ENCODE results near the gene EDARADD.
"Not testable (repeated sequence)": the region's sequence is repeated elsewhere in the genome, so short reads cannot be mapped to it uniquely, and the experiment has no call there.

Gene EDARADD

GRCh38 chr1:236491469-236492136, 97.5 kb downstream of the EDARADD start:
- no peak for DNase-seq

DNA sequence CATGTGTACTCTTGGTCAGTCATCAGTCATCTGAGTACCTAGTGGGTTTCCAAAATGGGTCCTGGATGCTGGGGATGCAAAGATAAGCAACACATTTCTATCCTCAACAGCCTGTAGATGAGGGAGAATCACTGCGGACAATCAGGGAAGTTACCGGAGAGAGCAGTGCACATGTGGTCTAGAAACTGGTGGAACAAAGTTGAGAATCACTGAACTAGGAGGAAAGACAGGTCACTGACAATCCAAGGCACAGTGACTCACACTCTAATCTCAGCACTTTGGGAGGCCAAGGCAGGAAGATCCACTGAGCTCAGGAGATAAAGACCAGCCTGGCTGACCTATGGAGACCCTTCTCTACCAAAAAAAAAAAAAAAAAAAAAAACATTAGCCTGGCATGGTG, 98.3 kb downstream of the EDARADD start:
- no peak for DNase-seq

DNA sequence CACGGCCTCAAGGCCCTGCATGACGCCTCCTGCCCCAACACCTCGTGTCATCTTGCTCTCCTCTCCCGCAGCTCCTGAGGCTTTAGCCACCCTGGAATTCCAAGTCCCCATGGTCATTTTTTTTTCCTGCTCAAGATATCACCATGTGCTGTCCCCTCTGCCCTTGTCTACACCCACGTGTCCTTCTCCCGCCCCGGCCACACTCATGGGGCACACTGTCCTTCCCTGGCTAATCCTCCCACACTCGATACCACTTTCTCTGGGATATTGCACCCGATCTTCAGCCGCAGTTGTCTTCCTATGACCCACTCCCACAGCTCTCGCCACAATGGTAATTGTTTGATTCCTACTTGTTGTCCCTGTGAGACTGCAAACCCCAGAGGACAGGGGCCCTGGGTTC, 100.0 kb downstream of the EDARADD start:
- no peak for DNase-seq

DNA sequence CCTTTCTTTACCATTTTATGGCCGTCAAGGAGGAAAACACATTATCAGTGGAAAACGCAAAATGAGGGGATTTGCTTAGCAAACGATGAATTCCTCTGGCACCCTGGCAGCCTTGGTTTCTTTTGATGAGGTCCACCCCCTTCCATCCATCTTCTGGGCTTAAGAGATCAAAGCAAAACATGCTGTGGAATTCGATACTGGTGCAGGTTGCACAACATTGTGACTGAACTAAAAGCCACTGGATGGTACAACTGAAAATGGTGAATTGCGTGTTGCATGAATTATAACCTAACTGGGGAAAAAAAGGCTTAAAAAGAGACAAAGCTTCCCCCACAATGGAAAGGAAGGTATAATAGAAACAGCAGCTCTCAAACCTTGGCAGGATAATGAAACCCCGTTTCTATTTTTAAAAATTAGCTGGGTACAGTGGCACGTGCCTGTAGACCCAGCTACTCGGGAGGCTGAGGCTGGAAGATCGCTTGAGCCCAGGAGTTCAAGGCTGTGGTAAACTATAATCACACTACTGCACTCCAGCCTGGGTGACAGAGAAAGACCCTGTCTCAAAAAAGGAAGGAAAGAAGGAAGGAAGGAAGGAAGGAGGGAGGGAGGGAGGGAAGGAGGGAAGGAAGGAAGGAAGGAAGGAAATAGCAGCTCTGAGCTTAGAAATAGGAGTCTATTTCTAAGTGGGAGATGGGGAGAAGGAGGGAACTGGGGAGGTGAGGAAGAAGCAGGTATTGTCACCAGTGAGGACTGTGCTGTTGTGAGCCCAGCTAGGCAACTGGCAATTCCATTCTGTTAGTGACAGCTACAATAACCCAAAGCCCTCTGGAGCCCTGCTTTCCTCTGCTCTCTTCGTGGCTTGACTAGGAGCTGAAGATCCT, 100.7 kb downstream of the EDARADD start:
- no peak for DNase-seq

DNA sequence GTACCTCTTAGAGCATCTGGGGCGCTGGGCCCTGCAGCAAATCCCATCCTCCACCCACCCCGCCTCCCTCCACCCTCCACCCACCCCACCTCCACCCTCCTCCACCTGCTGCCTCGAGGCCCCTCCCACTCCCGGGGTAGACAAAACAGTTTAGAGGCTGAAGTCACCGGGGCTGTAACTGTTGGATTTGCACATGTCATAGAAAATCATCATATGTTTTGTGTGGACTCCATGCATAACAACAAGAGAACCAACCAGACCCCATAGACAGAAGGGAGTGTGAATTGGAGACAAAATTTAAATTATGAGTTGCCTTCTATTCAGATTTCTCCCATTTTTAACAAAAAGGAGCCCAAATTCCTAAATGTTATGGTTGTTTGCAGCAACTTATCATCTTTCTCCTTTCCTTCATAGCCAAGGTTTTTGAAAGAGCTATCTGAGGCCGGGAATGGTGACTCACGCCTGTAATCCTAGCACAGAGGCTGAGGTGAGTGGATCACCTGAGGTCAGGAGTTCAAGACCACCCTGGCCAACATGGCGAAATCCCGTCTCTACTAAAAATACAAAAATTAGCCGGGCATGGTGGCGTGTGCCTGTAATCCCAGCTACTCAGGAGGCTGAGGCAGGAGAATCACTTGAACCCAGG, 101.5 kb downstream of the EDARADD start:
- no peak for DNase-seq

GRCh38 chr1:236497908-236498307, 103.8 kb downstream of the EDARADD start:
- no peak for DNase-seq

DNA sequence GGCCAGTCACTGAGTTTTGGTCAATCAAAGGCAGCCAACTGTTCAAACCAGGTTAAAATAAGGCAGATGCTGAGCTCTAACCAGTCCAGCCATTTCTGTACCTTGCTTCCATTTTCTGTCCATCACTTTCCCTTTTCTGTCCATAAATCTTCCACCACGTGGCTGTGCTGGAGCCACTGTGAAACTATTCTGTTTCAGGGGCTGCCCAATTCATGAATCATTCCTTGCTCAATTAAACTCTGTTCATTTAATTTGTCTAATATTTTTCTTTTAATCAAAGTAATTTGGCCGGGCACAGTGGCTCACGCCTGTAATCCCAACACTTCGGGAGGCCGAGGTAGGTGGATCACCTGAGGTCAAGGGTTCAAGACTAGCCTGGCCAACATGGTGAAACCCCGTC, 107.0 kb downstream of the EDARADD start:
- no peak for DNase-seq

- DNase-seq, result no peak
Observed at GRCh38 chr1:236502579-236502971, 108.5 kb downstream of the EDARADD start.

- no peak for DNase-seq
Observed at GRCh38 chr1:236502972-236503639, 109.0 kb downstream of the EDARADD start.

GRCh38 chr1:236504338-236504737, 110.3 kb downstream of the EDARADD start:
- not testable (repeated sequence) for DNase-seq

DNA sequence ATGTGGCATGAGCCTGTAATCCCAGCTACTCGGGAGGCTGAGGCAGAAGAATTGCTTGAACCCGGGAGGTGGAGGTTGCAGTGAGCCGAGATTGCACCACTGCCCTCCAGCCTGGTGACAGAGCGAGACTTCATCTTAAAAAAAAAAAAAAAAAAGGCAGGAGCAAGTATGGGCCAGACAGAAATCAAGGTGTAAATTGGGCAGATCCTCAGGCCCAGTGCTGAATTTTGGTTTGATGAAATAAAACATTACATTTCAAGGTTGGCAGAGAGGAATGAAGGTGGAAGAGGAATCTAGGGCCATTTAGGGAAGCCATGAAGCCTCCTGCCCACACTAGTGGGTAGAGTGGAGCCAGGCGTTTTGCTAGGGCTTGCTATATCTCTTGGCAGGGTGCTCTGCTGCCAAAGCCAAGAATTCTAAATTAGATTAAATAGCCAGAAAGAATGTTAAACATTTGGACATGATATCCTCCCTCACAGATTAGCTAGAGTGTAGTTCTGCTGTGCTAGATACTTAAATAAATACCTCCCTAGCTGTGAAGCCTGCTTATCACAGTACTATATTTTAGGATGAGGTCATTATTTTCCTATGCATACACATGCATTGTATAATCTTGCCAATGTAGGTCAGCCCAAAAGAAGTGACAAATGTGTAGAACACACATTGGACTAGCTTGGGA, 113.1 kb downstream of the EDARADD start:
- DNase-seq, result no peak

DNA sequence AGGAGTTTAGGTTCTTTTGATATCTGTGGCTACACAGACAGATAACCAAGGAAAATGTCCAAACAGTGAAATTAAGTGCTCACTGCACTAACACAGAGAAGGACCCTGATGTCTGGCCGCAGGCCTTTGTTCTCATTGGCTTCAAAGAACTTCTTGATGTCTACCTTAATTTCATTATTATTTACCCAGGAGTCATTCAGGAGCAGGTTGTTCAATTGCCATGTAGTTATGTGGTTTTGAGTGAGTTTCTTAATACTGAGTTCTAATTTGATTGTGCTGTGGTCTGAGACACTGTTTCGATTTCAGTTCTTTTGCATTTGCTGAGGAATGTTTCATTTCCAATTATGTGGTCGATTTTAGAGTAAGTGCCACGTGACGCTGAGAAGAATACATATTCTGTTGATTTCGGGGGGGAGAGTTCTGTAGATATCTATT, 114.5 kb downstream of the EDARADD start:
- DNase-seq, result no peak

- DNase-seq, result no peak
Observed at GRCh38 chr1:236509203-236509602, 115.1 kb downstream of the EDARADD start.

DNA sequence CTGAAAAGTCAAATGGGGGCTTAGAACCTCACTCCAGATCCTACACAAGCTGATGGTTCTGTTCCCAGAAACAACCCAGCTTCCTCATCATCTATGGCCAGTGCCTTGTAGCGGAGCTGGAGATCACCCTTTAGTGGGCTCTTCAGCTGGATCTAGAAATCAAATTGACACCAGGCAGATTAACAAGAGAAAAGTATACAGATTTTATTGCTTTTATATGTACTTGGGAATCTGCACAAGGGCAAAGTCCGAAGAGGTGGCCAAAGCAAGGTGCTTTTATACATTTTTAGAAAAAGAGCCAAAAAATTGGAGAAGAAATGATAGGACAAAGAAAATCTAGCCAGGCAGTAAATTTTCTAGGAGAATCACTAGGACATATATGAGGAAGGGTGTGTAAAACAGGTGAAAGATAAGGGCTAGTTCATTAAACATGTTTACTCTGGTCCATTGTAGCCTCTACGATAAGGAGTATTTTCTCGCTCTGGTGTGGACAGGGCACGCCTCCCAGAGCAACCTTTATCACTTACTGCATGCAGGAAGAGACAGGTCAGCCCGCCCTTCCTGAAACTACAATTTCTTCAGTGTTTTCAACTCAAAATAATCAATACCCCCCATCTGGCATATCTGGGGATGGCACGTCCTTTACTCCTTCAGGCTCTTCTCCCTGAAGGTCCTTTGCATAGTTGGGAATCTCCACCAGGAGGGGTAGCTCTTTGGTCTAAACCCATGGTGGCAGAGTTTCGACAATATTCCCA, 115.7 kb downstream of the EDARADD start:
- DNase-seq, result no peak

DNA sequence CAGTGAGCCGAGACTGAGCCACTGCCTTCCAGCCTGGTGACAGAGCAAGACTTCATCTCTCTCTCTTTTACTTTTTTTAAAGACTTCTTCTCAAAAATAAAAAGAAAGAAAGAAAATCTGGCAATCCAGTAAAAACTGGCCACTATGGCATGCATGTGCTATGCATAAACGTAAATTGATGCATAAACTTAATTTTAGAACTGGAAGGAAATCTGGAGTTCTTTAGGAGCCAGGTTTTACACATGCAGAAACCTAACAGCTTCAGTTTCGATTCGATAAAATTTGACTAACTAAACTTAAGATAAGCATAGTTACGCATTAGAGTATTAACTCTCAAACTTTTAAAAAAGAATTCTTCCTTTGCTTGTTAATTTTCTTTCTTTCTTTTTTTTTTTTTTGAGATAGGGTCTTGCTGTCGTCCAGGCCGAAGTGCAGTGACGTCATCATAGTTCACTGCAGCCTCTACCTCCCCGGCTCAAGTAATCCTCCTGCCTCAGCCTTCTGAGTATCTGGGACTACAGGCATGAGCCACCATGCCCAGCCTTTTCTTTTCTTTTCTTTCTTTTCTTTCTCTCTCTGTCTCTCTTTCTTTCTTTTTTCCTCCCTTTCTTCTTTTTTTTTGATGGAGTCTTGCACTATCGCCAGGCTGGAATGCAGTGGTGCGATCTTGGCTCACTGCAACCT, 117.8 kb downstream of the EDARADD start:
- no peak for DNase-seq

GRCh38 chr1:236514703-236515442, 120.8 kb downstream of the EDARADD start:
- no peak for DNase-seq

GRCh38 chr1:236515443-236515958, 121.4 kb downstream of the EDARADD start:
- no peak for DNase-seq

GRCh38 chr1:236516929-236517704, 123.0 kb downstream of the EDARADD start:
- peak; percentile 6 for DNase-seq

- no peak for DNase-seq
Observed at GRCh38 chr1:236518322-236518721, 124.2 kb downstream of the EDARADD start.
